Measurements from ENCODE around the gene GLMP.

DNA sequence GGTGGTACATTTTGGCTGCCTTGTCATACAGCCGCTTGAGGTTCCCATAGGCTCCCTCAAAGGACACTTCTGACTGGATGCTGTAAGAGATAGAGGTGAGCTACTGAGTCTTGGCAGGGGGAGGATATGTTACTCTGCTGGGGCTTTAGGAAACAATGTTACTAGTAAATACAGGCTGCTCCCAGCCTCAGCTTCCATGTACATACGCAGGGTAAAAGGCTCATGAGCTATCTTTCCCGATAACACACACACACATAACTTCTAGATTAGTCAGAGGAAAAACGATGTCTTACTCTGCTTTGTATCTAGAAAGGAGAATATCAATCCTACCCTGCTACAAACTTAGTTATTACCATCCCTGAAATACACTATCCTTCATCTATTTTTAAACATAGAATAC is 27.1 kb downstream of the GLMP start:
- TF ChIP-seq, protein P1, sequence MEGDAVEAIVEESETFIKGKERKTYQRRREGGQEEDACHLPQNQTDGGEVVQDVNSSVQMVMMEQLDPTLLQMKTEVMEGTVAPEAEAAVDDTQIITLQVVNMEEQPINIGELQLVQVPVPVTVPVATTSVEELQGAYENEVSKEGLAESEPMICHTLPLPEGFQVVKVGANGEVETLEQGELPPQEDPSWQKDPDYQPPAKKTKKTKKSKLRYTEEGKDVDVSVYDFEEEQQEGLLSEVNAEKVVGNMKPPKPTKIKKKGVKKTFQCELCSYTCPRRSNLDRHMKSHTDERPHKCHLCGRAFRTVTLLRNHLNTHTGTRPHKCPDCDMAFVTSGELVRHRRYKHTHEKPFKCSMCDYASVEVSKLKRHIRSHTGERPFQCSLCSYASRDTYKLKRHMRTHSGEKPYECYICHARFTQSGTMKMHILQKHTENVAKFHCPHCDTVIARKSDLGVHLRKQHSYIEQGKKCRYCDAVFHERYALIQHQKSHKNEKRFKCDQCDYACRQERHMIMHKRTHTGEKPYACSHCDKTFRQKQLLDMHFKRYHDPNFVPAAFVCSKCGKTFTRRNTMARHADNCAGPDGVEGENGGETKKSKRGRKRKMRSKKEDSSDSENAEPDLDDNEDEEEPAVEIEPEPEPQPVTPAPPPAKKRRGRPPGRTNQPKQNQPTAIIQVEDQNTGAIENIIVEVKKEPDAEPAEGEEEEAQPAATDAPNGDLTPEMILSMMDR (IDR thresholded peaks at IDR 0.05; ENCODE audit: poor library complexity, severe bottlenecking) = no peak
- TF ChIP-seq POLR2AphosphoS5 (IDR thresholded peaks at IDR 0.05) = no peak
- TF ChIP-seq EZH2 (IDR thresholded peaks at IDR 0.05; ENCODE audit: borderline replicate concordance, insufficient read depth, low read length, poor library complexity, severe bottlenecking) = no peak
- no peak for TF ChIP-seq SMC3 (conservative IDR thresholded peaks at IDR 0.05; ENCODE audit: poor library complexity)
